A673 (cell line): ENCODE data around the gene NDUFB11.

Experiments used
- CTCF ChIP-seq: fragments of 300-800, 200-600 bp; sonication (generic); conservative IDR thresholded peaks from 2 replicates; pipeline ENCODE4 v1.5.1; 2017; ENCODE audit warnings: low read depth, mild to moderate bottlenecking, antibody characterized with exemption, low read length, moderate library complexity, mixed read lengths
- EZH2 ChIP-seq: fragments of 200-600 bp; sonication (generic); IDR thresholded peaks from 2 replicates; pipeline ENCODE4 v1.6.1; 2017; ENCODE audit warnings: borderline replicate concordance, low read depth, mild to moderate bottlenecking, mixed read lengths, antibody characterized with exemption, low read length; ENCODE audit not compliant: poor library complexity, severe bottlenecking

- TF ChIP-seq CTCF (peak; percentile 66), EZH2 (no peak)
Measured at GRCh38 chrX:47144626-47145394, at the start of gene NDUFB11, which contains the start of gene RBM10.
